Activated CD4-positive, alpha-beta T cell treated with anti-CD3 and anti-CD28 coated beads for 48 hours (primary cell): ENCODE results near the gene CCDC12.
A peak's percentile ranks its signal among the peaks of the same experiment; 100 is the strongest.

Source experiments
- DNase-seq: peaks from one replicate; pipeline ENCODE4 v3.0.0-alpha.2; 2020

Gene CCDC12

DNA sequence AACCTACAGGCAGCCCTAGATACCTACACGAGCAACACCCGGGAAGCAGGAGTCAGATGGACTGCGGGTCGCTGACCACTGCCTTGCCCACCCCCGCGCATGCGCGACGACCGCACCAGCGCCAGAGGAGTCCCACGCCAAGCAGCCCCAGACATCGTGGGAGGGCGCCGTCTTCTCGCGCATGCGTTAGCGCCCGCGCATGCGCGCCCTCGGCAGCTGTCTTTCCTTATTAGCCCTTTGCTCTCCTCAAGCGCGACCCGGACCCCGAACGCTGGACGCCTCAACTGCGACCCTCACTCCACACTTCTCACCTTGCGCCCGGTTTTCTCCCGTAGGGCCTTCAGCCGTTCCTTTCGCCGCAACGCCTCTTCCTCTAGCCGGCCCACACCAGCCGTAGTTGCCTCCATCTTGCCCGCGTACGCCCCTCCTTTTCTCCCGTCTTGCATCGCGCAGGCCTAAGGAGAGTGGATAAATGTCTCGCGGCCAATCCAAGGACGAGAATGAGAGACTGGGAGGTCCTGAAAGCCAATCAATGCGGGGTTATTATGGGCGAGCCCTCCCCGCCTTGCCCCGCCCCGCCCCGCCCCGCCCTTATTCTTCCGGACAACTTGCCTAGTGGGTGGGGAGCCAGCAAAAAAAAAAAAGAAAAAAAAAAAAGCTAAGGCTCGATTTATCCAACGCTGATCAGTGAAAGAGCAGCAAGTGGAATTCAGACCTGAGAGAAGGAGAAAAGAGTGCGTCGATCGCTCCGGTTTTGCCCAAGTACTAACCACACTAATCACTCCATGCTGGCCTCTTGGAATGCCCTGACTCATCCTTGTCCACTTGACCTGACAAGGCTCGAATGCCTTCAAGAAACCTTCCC, at the start of gene CCDC12:
TSS of gene CCDC12 (minus strand) at position 420 of the 865 bp plus-strand sequence. CDS start at position 407, 13 bp downstream.
- peak; percentile 94 for DNase-seq

GRCh38 chr3:47024932-47025331, 48.4 kb upstream of the CCDC12 start:
- no peak for DNase-seq

DNA sequence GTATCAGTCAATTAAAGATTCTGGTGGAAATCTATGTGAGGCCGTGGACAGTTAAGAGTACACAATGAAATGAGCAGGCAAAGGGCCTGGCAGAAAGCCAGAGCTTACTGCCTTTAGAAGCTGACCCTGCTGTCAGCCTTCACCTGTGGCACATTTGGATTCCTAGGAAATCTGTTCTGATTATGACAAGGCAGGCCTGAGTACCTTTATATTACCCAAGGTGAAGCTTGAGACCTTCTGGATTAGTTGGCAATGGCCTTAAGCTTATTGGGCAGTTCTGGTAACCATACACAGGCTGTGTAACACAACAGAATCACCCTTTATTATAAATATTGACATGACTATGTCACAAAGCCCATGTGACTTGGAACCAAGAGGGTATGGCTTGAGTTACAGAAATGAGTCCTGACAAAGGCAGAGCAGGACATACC, 46.1 kb upstream of the CCDC12 start:
- no peak for DNase-seq

DNA sequence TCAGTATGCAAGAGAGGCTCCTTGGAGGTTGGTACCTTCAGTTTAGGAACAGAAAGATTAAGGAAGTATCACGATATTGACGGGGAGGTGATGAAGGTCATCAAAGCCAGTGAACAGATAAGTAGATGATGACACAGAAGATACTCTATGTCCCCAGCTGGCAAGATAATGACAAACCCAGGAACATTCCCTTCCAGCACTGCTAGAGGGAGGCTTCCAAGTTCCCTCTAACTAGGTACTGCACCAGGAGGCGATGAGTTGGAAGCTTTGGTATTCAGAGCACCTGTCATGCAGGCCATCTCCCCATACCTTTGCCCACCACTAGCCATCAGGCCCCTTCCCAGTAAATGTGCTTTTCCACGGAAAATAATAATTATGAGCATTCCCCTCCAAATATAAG, 43.8 kb upstream of the CCDC12 start:
- no peak for DNase-seq

- peak; percentile 52 for DNase-seq
Measured at GRCh38 chr3:47019201-47019600, 42.7 kb upstream of the CCDC12 start.

DNA sequence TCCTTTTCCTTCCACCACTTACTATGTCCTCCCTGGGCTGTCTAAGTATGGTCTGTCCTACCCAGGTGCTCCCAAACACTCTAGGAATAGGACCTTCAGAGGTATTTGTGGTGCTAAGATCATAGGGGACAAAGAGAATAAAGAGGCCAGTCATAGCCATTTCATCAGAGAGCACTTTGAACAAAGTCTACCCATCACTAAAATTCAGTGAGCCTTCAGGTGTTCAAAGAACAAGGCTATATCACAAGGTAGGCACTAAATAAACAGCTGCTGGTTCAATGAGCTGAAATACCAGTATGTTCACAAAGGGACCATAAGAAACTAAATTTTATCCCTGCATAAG, 41.7 kb upstream of the CCDC12 start:
- DNase-seq, result no peak

DNA sequence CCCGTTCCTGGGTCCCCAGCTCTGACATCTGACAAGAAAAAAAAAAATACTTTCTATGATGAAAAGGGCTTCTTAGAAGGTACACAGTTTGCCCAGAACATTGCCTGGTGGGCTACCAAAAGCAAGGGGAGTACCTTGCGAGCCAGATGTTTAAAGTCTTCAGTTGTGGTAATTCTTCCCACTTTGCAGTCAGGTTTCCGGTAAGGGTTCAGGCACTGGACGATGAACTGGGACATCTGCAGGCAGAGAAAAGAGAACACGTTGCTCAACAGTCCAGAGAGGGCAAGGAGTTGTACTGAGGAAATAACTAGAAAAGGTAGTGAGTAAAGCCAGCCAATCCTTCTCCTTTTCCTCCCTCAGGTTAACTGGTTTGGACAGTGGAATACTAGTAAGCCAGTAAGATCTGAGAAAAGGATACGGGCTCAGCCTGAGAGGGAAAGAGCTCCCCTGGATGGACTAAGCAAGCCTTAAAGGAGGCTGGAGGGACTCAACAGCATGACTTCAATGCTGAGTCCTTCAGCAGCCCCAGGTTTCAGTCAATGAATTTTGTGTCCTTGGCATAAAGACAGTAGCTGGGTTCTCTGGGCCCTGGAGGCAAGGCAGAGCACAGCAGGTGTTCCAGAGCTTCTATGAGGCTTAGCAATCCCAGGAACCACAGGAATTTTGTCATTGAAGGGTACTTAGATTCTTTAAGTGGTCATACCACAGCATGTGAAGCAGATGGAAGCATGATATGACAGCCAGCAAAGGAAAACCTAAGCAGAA, 41.1 kb upstream of the CCDC12 start:
- DNase-seq, result no peak

DNA sequence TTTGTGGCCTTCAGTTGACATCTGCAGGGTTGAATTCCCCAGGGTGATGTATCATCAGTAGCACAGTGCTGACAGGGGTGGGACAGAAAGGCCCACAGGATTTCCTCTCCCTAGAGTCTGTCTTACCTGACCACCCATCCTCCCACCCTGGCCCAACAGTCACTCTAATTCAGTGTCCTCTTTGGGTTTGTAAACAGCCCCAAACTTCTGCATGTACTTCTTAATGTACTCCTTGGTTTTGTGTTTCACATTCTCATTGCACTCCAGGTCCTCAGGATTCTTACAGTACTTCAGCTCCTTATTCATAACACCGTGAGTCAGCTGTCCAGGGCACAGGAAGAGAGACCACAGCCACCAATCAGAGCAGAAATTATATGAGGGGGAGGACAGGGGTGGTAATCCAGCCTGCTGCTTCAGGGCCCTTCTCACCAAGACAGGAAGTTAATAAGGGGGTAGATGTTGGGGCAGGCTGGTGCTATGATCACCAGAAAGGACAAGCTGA, 40.4 kb upstream of the CCDC12 start:
- DNase-seq, result peak; percentile 49

DNA sequence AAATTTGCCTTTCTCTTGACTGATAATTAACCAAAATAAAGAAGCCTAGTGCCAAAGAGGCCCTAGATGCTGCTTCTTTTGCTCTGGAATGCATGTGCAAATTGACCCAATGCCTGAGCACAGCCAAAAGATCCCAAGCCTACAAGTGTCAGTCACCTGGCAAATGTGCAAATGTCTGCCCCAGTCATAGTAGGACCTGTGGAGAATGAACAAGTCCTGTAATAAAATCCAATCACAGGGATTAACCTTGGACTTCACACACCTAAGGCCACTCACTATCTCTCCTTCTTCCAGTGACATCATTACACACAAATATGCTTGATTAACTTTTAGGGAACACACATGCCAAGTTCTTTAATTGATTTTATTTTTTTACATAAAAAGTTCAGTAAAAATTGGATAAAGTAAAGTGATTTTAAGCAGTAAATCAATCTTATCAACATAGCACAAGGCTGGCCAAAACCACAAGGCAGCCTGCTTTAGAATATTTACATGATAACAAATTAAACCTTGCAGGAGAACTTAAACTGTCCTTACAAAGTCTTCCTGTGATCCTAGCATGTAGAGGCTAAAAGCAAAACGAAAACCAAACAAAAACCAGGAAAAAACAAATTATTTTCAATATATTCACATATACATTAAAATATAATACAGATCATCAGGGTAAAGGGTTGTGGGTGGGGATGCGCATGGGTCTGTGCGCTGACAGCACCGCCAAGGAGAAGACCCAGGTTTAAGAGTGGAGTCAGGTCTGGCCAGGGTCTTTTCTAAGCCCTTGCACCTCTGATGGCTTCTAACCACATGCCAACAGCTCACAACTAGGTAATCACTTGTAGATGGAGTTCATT, 39.8 kb upstream of the CCDC12 start:
- no peak for DNase-seq

DNA sequence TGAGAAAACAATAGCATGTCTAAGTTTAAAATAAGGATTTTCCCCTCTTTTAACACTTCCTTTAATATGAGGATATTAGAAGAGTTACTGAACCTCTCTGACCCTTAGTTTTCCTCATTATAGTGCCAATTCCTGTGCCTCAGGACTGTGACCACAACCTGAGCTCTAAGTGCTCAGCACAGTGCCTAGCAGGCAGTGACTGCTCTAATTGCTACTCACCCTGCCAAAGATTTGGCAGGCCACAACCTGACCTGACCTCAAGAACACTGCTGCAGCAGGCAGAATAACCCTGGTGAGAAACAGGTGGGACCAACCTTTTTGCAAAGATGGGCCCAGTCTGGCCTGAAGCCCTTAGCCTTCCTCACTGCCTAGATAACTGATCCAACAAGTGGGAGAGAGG, 38.6 kb upstream of the CCDC12 start:
- no peak for DNase-seq

GRCh38 chr3:47014036-47014435, 37.5 kb upstream of the CCDC12 start:
- no peak for DNase-seq

- no peak for DNase-seq
Measured at GRCh38 chr3:47013231-47013630, 36.7 kb upstream of the CCDC12 start.

GRCh38 chr3:47012342-47013230, 36.0 kb upstream of the CCDC12 start:
- no peak for DNase-seq

GRCh38 chr3:47011371-47011770, 34.8 kb upstream of the CCDC12 start:
- no peak for DNase-seq

GRCh38 chr3:47010910-47011309, 34.4 kb upstream of the CCDC12 start:
- DNase-seq, result no peak

DNA sequence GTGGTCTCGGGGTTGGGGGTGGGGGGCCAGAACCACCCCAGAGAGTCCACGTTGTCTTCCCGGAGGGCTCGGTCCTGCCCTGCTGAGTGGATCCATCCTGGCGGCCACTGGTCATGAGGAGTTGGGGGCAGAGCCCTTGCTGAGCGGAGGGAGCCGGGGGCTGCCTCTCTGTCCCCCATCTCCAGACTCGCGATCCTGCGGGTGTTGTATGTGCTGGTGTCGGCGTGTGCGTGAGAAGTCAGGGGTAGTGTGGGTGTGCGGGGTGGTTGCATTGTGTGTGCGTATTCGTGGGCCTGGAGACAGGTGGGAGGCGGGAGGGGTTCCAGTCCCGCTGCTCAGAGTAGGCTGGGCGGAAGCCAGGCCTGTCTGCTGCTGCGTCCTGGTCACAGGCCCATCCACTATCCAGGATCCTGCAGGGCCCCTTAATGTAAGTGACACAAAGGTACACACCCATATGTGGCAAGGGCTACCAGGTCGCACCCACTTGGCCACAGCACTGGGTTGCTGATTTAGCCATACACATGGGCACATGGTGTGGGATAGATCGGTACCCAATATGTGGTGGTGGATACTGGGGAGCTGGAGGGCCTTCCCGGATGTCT, 33.7 kb upstream of the CCDC12 start:
- no peak for DNase-seq

- DNase-seq, result peak; percentile 79
Measured at GRCh38 chr3:47009225-47010110, 32.9 kb upstream of the CCDC12 start.

DNA sequence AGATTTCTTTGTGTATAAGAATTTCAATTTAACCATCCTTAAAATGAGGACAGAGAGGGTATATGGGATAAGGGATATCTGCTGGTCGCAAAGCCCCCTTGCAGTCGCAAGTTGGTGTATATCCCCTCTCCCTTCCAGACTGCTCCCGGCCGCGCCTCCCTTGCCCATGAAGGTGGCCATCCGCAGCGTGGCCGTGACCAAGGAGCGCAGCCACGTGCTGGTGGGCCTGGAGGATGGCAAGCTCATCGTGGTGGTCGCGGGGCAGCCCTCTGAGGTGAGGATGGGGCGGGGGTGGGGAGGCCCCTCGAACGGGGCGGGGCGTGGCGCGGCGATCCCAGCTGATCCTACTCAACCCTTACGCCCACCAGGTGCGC, 32.3 kb upstream of the CCDC12 start:
- no peak for DNase-seq

GRCh38 chr3:47008234-47008796, 31.8 kb upstream of the CCDC12 start:
- no peak for DNase-seq
